HS-27A (cell line): ENCODE data around the gene ZNF804A.
"Not testable (repeated sequence)": the region's sequence is repeated elsewhere in the genome, so short reads cannot be mapped to it uniquely, and the experiment has no call there.

ENCODE experiments used
- DNase-seq: peaks from one replicate; pipeline ENCODE4 v3.0.0-alpha.2; 2012; ENCODE audit warnings: low read depth, missing footprints

ZNF804A gene

GRCh38 chr2:184728411-184728810 is 130.1 kb downstream of the ZNF804A start:
- no peak for DNase-seq

- peak; percentile 0 for DNase-seq
Observed at GRCh38 chr2:184729581-184729980, 131.3 kb downstream of the ZNF804A start.

GRCh38 chr2:184730288-184730687 is 132.0 kb downstream of the ZNF804A start:
- DNase-seq: no peak

- DNase-seq: no peak
Observed at GRCh38 chr2:184734338-184734737, 136.0 kb downstream of the ZNF804A start.

- DNase-seq: no peak
Observed at GRCh38 chr2:184735611-184736010, 137.3 kb downstream of the ZNF804A start.

- no peak for DNase-seq
Observed at GRCh38 chr2:184743096-184743495, 144.8 kb downstream of the ZNF804A start.

- no peak for DNase-seq
Observed at GRCh38 chr2:184756161-184756560, 157.8 kb downstream of the ZNF804A start.

GRCh38 chr2:184756885-184757284 is 158.6 kb downstream of the ZNF804A start:
- no peak for DNase-seq

GRCh38 chr2:184759557-184760255 is 161.4 kb downstream of the ZNF804A start:
- not testable (repeated sequence) for DNase-seq

GRCh38 chr2:184760931-184761330 is 162.6 kb downstream of the ZNF804A start:
- DNase-seq: no peak

GRCh38 chr2:184765112-184765895 is 167.0 kb downstream of the ZNF804A start:
- DNase-seq: no peak

GRCh38 chr2:184767059-184767458 is 168.7 kb downstream of the ZNF804A start:
- DNase-seq: no peak

- no peak for DNase-seq
Observed at GRCh38 chr2:184769023-184769422, 170.7 kb downstream of the ZNF804A start.

- no peak for DNase-seq
Observed at GRCh38 chr2:184769686-184770085, 171.4 kb downstream of the ZNF804A start.

- DNase-seq: no peak
Observed at GRCh38 chr2:184779777-184780176, 181.4 kb downstream of the ZNF804A start.

- no peak for DNase-seq
Observed at GRCh38 chr2:184780384-184780783, 182.1 kb downstream of the ZNF804A start.

- DNase-seq: no peak
Observed at GRCh38 chr2:184780944-184781343, 182.6 kb downstream of the ZNF804A start.

- DNase-seq: no peak
Observed at GRCh38 chr2:184783576-184783975, 185.2 kb downstream of the ZNF804A start.

GRCh38 chr2:184793176-184793575 is 194.8 kb downstream of the ZNF804A start:
- DNase-seq: no peak

GRCh38 chr2:184799379-184799778 is 201.1 kb downstream of the ZNF804A start:
- DNase-seq: no peak

GRCh38 chr2:184814421-184814820 is 216.1 kb downstream of the ZNF804A start:
- DNase-seq: no peak

GRCh38 chr2:184815824-184816223 is 217.5 kb downstream of the ZNF804A start:
- DNase-seq: no peak

- DNase-seq: no peak
Observed at GRCh38 chr2:184824597-184824996, 226.3 kb downstream of the ZNF804A start.
